CD4-positive, alpha-beta memory T cell (primary cell): ENCODE data around the gene POLG2. TPM values are rescaled to one million over a fixed set of nuclear protein-coding genes. Genes with fewer than 3 reads are reported as not detected.
"Not testable (repeated sequence)": the region's sequence is repeated elsewhere in the genome, so short reads cannot be mapped to it uniquely, and the experiment has no call there.

ENCODE experiments used
- CTCF ChIA-PET: fragments of 350-600 bp; sonication (Branson Sonifier 250); formaldehyde crosslinking; loops from one replicate; lab custom pipeline; 2021; ENCODE audit warnings: inconsistent platforms; ENCODE audit not compliant: partially characterized antibody; lab: Charles Lee
- POLR2A ChIA-PET: fragments of 350-600 bp; sonication (Branson Sonifier 250); formaldehyde crosslinking; loops from one replicate; lab custom pipeline; 2021; ENCODE audit not compliant: partially characterized antibody; lab: Charles Lee
- DNase-seq, 5 donors: peaks; one replicate each; pipeline versions ENCODE4 v3.0.0 to v3.0.0-alpha.2; 2020 to 2022; ENCODE audit warnings: mixed read lengths in 1 of 5
- H3K27ac ChIP-seq: one replicate; pipeline ENCODE4 v1.7.0; 2013; ENCODE audit warnings: low read depth, low read length
- H3K27me3 ChIP-seq: 2 replicates; pipeline ENCODE4 v1.7.0; 2013; ENCODE audit warnings: mild to moderate bottlenecking, low read length, moderate library complexity; ENCODE audit not compliant: insufficient read depth
- H3K36me3 ChIP-seq: 2 replicates; pipeline ENCODE4 v1.7.0; 2013; ENCODE audit warnings: mild to moderate bottlenecking, low read length, moderate library complexity; ENCODE audit not compliant: insufficient read depth
- H3K4me1 ChIP-seq: 2 replicates; pipeline ENCODE4 v1.7.0; 2013; ENCODE audit warnings: mild to moderate bottlenecking, low read length, moderate library complexity; ENCODE audit not compliant: insufficient read depth
- H3K4me3 ChIP-seq, 2 donors: one replicate each; pipeline ENCODE4 v1.7.0; 2013; ENCODE audit warnings: low read length in 2 of 2, mild to moderate bottlenecking in 1 of 2
- H3K9me3 ChIP-seq, 2 donors: one replicate each; pipeline ENCODE4 v1.7.0; 2013; ENCODE audit warnings: low read length in 2 of 2, control low read depth in 1 of 2; ENCODE audit not compliant: control insufficient read depth in 1 of 2
- H3K27ac Mint-ChIP-seq, 7 donors: one replicate each; pipeline ENCODE4 v1.8.0; 2020 to 2021; ENCODE audit warnings: mixed read lengths in 7 of 7, mild to moderate bottlenecking in 6 of 7, inconsistent platforms in 3 of 7, moderate library complexity in 3 of 7
- H3K27me3 Mint-ChIP-seq, 2 donors: one replicate each; pipeline ENCODE4 v1.8.0; 2020 to 2021; ENCODE audit warnings: mixed read lengths in 2 of 2
- H3K36me3 Mint-ChIP-seq, 2 donors: one replicate each; pipeline ENCODE4 v1.8.0; 2020 to 2021; ENCODE audit warnings: mixed read lengths in 2 of 2, inconsistent platforms in 1 of 2, mild to moderate bottlenecking in 1 of 2
- H3K4me1 Mint-ChIP-seq, 4 donors: one replicate each; pipeline ENCODE4 v1.8.0; 2020 to 2021; ENCODE audit warnings: mixed read lengths in 4 of 4, mild to moderate bottlenecking in 1 of 4
- H3K4me3 Mint-ChIP-seq, 8 donors: one replicate each; pipeline ENCODE4 v1.8.0; 2020 to 2021; ENCODE audit warnings: mixed read lengths in 8 of 8, mild to moderate bottlenecking in 7 of 8, moderate library complexity in 6 of 8, inconsistent platforms in 3 of 8
- H3K9me3 Mint-ChIP-seq, 8 donors: one replicate each; pipeline ENCODE4 v1.8.0; 2020 to 2021; ENCODE audit warnings: mixed read lengths in 8 of 8, mild to moderate bottlenecking in 5 of 8, inconsistent platforms in 3 of 8, moderate library complexity in 1 of 8
- intact Hi-C: fragments of 100-400 bp; cut with micrococcal nuclease; formaldehyde crosslinking; loops from one replicate; pipeline ENCODE4 v1.15.1; 2023
- polyA plus RNA-seq, 2 donors: library from polyadenylated mRNA; unstranded; fragments of 300-500 nt; fragmentation: Illumina TruSeq; gene quantifications; one replicate each; pipeline ENCODE4 v1.2.3, GENCODE V29; 2021
- total RNA-seq, 2 experiments: library from RNA; stranded (reverse); gene quantifications; one replicate each; pipeline ENCODE4 v1.2.3, GENCODE V29; 2021

POLG2 gene
- total and polyA plus RNA-seq, 4 experiments from 2014 or later = 3.0 to 60.0 (median 32.1) TPM

GRCh38 chr17:64495300-64495699 is 1.6 kb downstream of the POLG2 start:
- Mint-ChIP-seq H3K4me3 (peak overlapping the region in 7 of 8 donors; percentile 35 to 100 (median 100)), H3K36me3 (peaks cover 29 to 62% of the 10 kb centered on the region in 2 donors), H3K9me3 (peaks cover 0 to 19% (median 0%) of the 10 kb centered on the region in 8 donors), H3K4me1 (peaks cover 38 to 79% (median 51%) of the 10 kb centered on the region in 4 donors)
- Histone ChIP-seq H3K36me3 (peaks cover 33% of the 10 kb centered on the region), H3K4me1 (peaks cover 66% of the 10 kb centered on the region)
- H3K27me3 Mint-ChIP-seq, H3K27me3 ChIP-seq, DNase-seq, H3K27ac ChIP-seq, H3K9me3 ChIP-seq, H3K27ac Mint-ChIP-seq, H3K4me3 ChIP-seq: not testable (repeated sequence)
- POLR2A ChIA-PET = interaction anchor here (2.4 to 5.2 kb wide), 3 partner anchors 11 to 38 kb away, joined by 8 to 330 read pairs (median 17); partner anchors contain the start of genes CEP95 and DDX5
- CTCF ChIA-PET = interaction anchor here (1.0 to 5.9 kb wide), 3 partner anchors 9 to 76 kb away, joined by 3 to 62 read pairs (median 23); partner anchors contain the start of genes CEP95 and DDX5
- intact Hi-C loops = loop anchor here (5.0 to 10.0 kb wide), 2 partner anchors 150 to 478 kb away; no protein-coding TSS in a partner anchor

- Histone ChIP-seq H3K4me1 (peaks cover 55% of the 10 kb centered on the region), H3K9me3 (no peaks in the 10 kb centered on the region), H3K27me3 (no peaks in the 10 kb centered on the region), H3K4me3 (no peak overlapping the region), H3K36me3 (peaks cover 30% of the 10 kb centered on the region), H3K27ac (no peak overlapping the region)
- H3K9me3 Mint-ChIP-seq = peaks cover 0 to 16% (median 0%) of the 10 kb centered on the region in 8 donors
- peaks cover 23 to 53% of the 10 kb centered on the region in 2 donors for H3K36me3 Mint-ChIP-seq
- intact Hi-C loops = loop anchor here (10.0 kb wide), 1 partner anchor 149 kb away; no protein-coding TSS in a partner anchor
- no peaks in the 10 kb centered on the region for H3K27me3 Mint-ChIP-seq
- POLR2A ChIA-PET = interaction anchor here (5.2 kb wide), 1 partner anchor 12 kb away, joined by 330 read pairs; the partner anchor contains the start of genes CEP95 and DDX5
- peak overlapping the region in 3 of 7 donors; percentile 10 to 89 (median 18) for H3K27ac Mint-ChIP-seq
- DNase-seq = no peak
- peak overlapping the region in 7 of 8 donors; percentile 4 to 83 (median 69) for H3K4me3 Mint-ChIP-seq
- CTCF ChIA-PET = interaction anchor here (3.2 to 5.9 kb wide), 2 partner anchors 10 to 75 kb away, joined by 23 to 62 read pairs; partner anchors contain the start of genes CEP95 and DDX5
- peaks cover 31 to 68% (median 43%) of the 10 kb centered on the region in 4 donors for H3K4me1 Mint-ChIP-seq
Observed at GRCh38 chr17:64494121-64494520, 2.7 kb downstream of the POLG2 start.

GRCh38 chr17:64492481-64493109 is 4.3 kb downstream of the POLG2 start:
- H3K27me3 ChIP-seq = no peaks in the 10 kb centered on the region
- intact Hi-C loops = loop anchor here (2.0 to 10.0 kb wide), 2 partner anchors 14 to 148 kb away; partner anchors contain the start of genes CEP95 and DDX5
- H3K36me3 ChIP-seq = peaks cover 18% of the 10 kb centered on the region
- H3K27ac Mint-ChIP-seq = peak overlapping the region; percentile 13 to 89 (median 73)
- H3K9me3 Mint-ChIP-seq = peaks cover 0 to 16% (median 0%) of the 10 kb centered on the region in 8 donors
- H3K27me3 Mint-ChIP-seq = no peaks in the 10 kb centered on the region
- ChIA-PET CTCF (interaction anchor here (0.7 to 6.0 kb wide), 19 partner anchors 12 to 172 kb away, joined by 3 to 287 read pairs (median 3); partner anchors contain the start of genes CEP95 and DDX5), POLR2A (interaction anchor here (0.5 to 5.4 kb wide), 5 partner anchors 9 to 94 kb away, joined by 3 to 110 read pairs (median 8); partner anchors contain the start of genes CEP95 and DDX5)
- no peak overlapping the region for H3K27ac ChIP-seq
- H3K4me1 ChIP-seq = peaks cover 40% of the 10 kb centered on the region
- H3K9me3 ChIP-seq = no peaks in the 10 kb centered on the region
- peak; percentile 54 to 60 (median 59) for DNase-seq
- peaks cover 24 to 55% (median 31%) of the 10 kb centered on the region in 4 donors for H3K4me1 Mint-ChIP-seq
- no peak overlapping the region for H3K4me3 ChIP-seq
- peak overlapping the region in 4 of 8 donors; percentile 4 to 68 (median 43) for H3K4me3 Mint-ChIP-seq
- peaks cover 29 to 46% of the 10 kb centered on the region in 2 donors for H3K36me3 Mint-ChIP-seq

GRCh38 chr17:64491994-64492393 is 4.9 kb downstream of the POLG2 start:
- POLR2A ChIA-PET = interaction anchor here (0.5 to 5.4 kb wide), 4 partner anchors 9 to 93 kb away, joined by 3 to 110 read pairs (median 12); partner anchors contain the start of genes CEP95 and DDX5

GRCh38 chr17:64491034-64491860 is 5.6 kb downstream of the POLG2 start:
- no peak overlapping the region for H3K4me3 Mint-ChIP-seq
- H3K27me3 Mint-ChIP-seq = no peaks in the 10 kb centered on the region
- intact Hi-C loops = loop anchor here (1.0 to 10.0 kb wide), 2 partner anchors 71 to 146 kb away; no protein-coding TSS in a partner anchor
- CTCF ChIA-PET = interaction anchor here (0.7 to 6.0 kb wide), 25 partner anchors 8 to 202 kb away, joined by 3 to 287 read pairs (median 5); partner anchors contain the start of genes CEP95, DDX5 and MILR1
- peak; percentile 40 to 58 (median 49) for DNase-seq
- H3K9me3 Mint-ChIP-seq = peaks cover 0 to 5% (median 0%) of the 10 kb centered on the region in 8 donors
- no peaks in the 10 kb centered on the region for H3K27me3 ChIP-seq
- peaks cover 18% of the 10 kb centered on the region for H3K36me3 ChIP-seq
- H3K27ac ChIP-seq = no peak overlapping the region
- peaks cover 29 to 34% of the 10 kb centered on the region in 2 donors for H3K36me3 Mint-ChIP-seq
- peak overlapping the region in 3 of 7 donors; percentile 12 to 57 (median 18) for H3K27ac Mint-ChIP-seq
- no peak overlapping the region for H3K4me3 ChIP-seq
- peaks cover 21 to 42% (median 23%) of the 10 kb centered on the region in 4 donors for H3K4me1 Mint-ChIP-seq
- no peaks in the 10 kb centered on the region for H3K9me3 ChIP-seq
- POLR2A ChIA-PET = interaction anchor here (1.5 to 5.4 kb wide), 3 partner anchors 13 to 70 kb away, joined by 3 to 110 read pairs (median 19); partner anchors contain the start of genes CEP95 and DDX5
- peaks cover 35% of the 10 kb centered on the region for H3K4me1 ChIP-seq

More at GRCh38 chr17:64491994-64492393, 4.9 kb downstream of the POLG2 start:
- Histone ChIP-seq H3K27ac (peak overlapping the region; percentile 12), H3K9me3 (no peaks in the 10 kb centered on the region), H3K4me3 (no peak overlapping the region), H3K36me3 (peaks cover 18% of the 10 kb centered on the region), H3K27me3 (no peaks in the 10 kb centered on the region), H3K4me1 (peaks cover 35% of the 10 kb centered on the region)
- no peak for DNase-seq
- intact Hi-C loops = loop anchor here (1.0 to 10.0 kb wide), 3 partner anchors 15 to 147 kb away; partner anchors contain the start of genes CEP95 and DDX5
- Mint-ChIP-seq H3K27me3 (no peaks in the 10 kb centered on the region), H3K9me3 (peaks cover 0 to 12% (median 0%) of the 10 kb centered on the region in 8 donors), H3K4me1 (peaks cover 23 to 49% (median 28%) of the 10 kb centered on the region in 4 donors), H3K27ac (peak overlapping the region in 1 of 7 donors; percentile 68), H3K4me3 (no peak overlapping the region), H3K36me3 (peaks cover 29 to 41% of the 10 kb centered on the region in 2 donors)
- CTCF ChIA-PET = interaction anchor here (0.7 to 6.0 kb wide), 24 partner anchors 12 to 189 kb away, joined by 3 to 287 read pairs (median 4); partner anchors contain the start of genes CEP95 and DDX5

GRCh38 chr17:64488301-64488700 is 8.6 kb downstream of the POLG2 start:
- POLR2A ChIA-PET = interaction anchor here (5.4 kb wide), 1 partner anchor 16 kb away, joined by 110 read pairs; the partner anchor contains the start of genes CEP95 and DDX5
- Histone ChIP-seq H3K9me3 (no peaks in the 10 kb centered on the region), H3K27me3 (no peaks in the 10 kb centered on the region), H3K4me1 (peaks cover 20% of the 10 kb centered on the region), H3K36me3 (peaks cover 24% of the 10 kb centered on the region), H3K27ac (no peak overlapping the region), H3K4me3 (no peak overlapping the region)
- no peaks in the 10 kb centered on the region for H3K9me3 Mint-ChIP-seq
- CTCF ChIA-PET = interaction anchor here (1.0 to 6.0 kb wide), 3 partner anchors 8 to 68 kb away, joined by 3 to 287 read pairs (median 3); partner anchors contain the start of gene POLG2
- H3K27me3 Mint-ChIP-seq = no peaks in the 10 kb centered on the region
- intact Hi-C loops = no loop called here
- peaks cover 14 to 28% (median 17%) of the 10 kb centered on the region in 4 donors for H3K4me1 Mint-ChIP-seq
- DNase-seq = no peak
- H3K27ac Mint-ChIP-seq = no peak overlapping the region
- H3K4me3 Mint-ChIP-seq = no peak overlapping the region
- peaks cover 40 to 51% of the 10 kb centered on the region in 2 donors for H3K36me3 Mint-ChIP-seq
